Neural cell (in vitro differentiated cells): Measurements from ENCODE around the gene ZC3HAV1L.

Experiments
- EP300 ChIP-seq: fragments of 450-650 bp; conservative IDR thresholded peaks from 2 replicates; pipeline ENCODE4 v1.6.1; 2014; ENCODE audit warnings: antibody characterized with exemption, mild to moderate bottlenecking, moderate library complexity; ENCODE audit not compliant: poor library complexity, severe bottlenecking
- POLR2AphosphoS5 ChIP-seq: IDR thresholded peaks from 2 replicates; pipeline ENCODE4 v1.6.1; 2012
- RAD21 ChIP-seq: fragments of 450-650 bp; conservative IDR thresholded peaks from 2 replicates; pipeline ENCODE4 v1.6.1; 2014; ENCODE audit warnings: antibody characterized with exemption, mild to moderate bottlenecking, moderate library complexity
- TF ChIP-seq, protein P1 (sequence below): fragments of 450-650 bp; IDR thresholded peaks from 2 replicates; pipeline ENCODE4 v1.5.1; 2014; ENCODE audit warnings: antibody characterized with exemption, mild to moderate bottlenecking, moderate library complexity; ENCODE audit not compliant: poor library complexity, severe bottlenecking

DNA sequence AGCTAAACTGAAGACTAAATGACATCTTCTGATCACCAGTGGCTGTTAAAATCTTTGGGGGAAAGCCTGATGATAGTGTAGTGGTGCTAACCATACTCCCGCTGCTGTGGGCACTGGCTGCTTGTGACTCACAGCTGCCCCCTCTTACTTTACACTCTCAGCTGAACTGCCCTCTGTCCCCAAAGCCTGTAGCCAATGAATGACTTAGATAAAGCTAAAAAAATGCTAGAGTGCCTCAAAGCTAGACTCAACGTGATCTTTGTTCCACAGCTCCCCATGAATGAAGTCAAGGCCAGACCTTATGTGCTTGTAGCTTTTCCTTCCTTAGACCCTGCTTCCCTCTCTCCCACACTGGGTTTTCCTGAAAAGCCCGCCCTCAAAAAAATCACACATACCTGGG lies 6.5 kb downstream of the ZC3HAV1L start:
- TF ChIP-seq EP300 (no peak), RAD21 (no peak), POLR2AphosphoS5 (no peak)
- TF ChIP-seq, protein P1, sequence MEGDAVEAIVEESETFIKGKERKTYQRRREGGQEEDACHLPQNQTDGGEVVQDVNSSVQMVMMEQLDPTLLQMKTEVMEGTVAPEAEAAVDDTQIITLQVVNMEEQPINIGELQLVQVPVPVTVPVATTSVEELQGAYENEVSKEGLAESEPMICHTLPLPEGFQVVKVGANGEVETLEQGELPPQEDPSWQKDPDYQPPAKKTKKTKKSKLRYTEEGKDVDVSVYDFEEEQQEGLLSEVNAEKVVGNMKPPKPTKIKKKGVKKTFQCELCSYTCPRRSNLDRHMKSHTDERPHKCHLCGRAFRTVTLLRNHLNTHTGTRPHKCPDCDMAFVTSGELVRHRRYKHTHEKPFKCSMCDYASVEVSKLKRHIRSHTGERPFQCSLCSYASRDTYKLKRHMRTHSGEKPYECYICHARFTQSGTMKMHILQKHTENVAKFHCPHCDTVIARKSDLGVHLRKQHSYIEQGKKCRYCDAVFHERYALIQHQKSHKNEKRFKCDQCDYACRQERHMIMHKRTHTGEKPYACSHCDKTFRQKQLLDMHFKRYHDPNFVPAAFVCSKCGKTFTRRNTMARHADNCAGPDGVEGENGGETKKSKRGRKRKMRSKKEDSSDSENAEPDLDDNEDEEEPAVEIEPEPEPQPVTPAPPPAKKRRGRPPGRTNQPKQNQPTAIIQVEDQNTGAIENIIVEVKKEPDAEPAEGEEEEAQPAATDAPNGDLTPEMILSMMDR, result no peak
